ENCODE results near the gene ABCG2. TPM values are rescaled to one million over a fixed set of nuclear protein-coding genes. Genes with fewer than 3 reads are reported as not detected.

ABCG2 gene
- total RNA-seq, 1 experiment from 2014 or later: 24.6 TPM

DNA sequence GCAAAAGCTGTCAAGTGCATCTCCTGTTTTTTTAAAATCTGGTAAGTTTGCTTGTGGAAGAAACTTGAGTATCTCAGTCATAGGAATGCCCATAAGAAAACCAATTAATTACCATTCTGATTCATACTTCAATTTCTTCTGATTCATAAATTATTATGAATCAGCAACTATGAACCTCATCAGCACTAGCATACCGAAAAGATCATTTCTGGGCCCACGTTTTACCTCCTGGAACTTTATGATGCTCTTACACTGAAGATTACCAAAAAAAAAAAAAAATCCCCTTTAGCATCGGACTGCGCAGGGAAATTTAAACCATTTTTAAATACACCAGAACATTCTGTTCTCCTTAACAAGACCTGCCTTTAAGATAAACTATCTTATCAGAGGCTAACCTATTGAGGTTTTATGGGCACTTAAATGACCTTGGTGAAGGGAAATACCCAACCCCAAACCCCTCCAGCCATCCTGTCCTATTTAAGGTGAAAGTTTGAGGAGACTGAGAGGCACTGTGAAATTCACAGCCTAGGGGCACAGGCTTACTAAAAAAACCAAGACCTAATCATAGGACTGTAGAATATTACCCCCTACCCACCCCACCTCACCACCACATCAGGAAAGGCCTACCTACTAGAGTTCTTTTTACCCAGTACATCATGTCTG lies 38.2 kb upstream of the ABCG2 start:
- Histone ChIP-seq H4K20me1 (ENCODE audit: insufficient read depth) (no peaks in the 10 kb centered on the region), H3K79me2 (ENCODE audit: low read depth) (no peaks in the 10 kb centered on the region), H3K4me2 (no peak overlapping the region), H3K9me2 (ENCODE audit: insufficient read depth) (no peaks in the 10 kb centered on the region), H3K4me3 (no peak overlapping the region), H3K27ac (no peak overlapping the region), H3K36me3 (ENCODE audit: low read depth) (no peaks in the 10 kb centered on the region), H3K4me1 (replicated peaks; ENCODE audit: insufficient read depth) (no peaks in the 10 kb centered on the region), H3K9me3 (ENCODE audit: insufficient read depth, low read depth) (no peaks in the 10 kb centered on the region), H3K27me3 (ENCODE audit: insufficient read depth, low read depth) (no peaks in the 10 kb centered on the region), H3F3A (ENCODE audit: insufficient read depth, low read depth) (no peaks in the 10 kb centered on the region), H2AFZ (no peak overlapping the region)
- POLR2A ChIA-PET (ENCODE audit: unreplicated experiment): no interaction called here
- intact Hi-C loops (cut with micrococcal nuclease; ENCODE audit: unreplicated experiment): no loop called here
- DNase-seq: no peak
- BruUV-seq (replicated peaks): no TSS peak
- TF ChIP-seq CTCF (conservative IDR thresholded peaks at IDR 0.05) (no peak), EZH2 (IDR thresholded peaks at IDR 0.05; ENCODE audit: low read depth) (no peak)
- CTCF ChIA-PET: no interaction called here

DNA sequence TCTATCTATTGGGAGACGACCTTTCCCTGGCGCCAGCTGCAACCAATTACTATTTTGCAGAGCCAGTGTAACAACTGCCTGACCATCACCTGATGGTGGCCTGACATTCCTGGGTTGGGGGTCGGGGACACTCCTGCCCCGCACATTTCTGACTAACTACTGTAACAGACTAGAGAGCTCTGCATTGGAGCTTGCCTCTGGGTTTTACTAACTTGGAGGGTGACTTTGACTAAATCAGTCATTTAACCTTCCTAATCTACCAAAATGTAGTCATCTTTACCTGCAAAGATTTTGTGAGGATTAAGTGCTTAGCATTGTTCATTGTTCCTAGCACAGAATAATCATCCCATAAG lies 37.5 kb upstream of the ABCG2 start:
- no peak overlapping the region for H3K27ac ChIP-seq
- CTCF ChIA-PET: no interaction called here
- no peaks in the 10 kb centered on the region for H3K79me2 ChIP-seq (ENCODE audit: low read depth)
- intact Hi-C loops (cut with micrococcal nuclease; ENCODE audit: unreplicated experiment): no loop called here
- H3K36me3 ChIP-seq (ENCODE audit: low read depth): no peaks in the 10 kb centered on the region
- H3F3A ChIP-seq (ENCODE audit: insufficient read depth, low read depth): no peaks in the 10 kb centered on the region
- H3K4me1 ChIP-seq (replicated peaks; ENCODE audit: insufficient read depth): no peaks in the 10 kb centered on the region
- no peaks in the 10 kb centered on the region for H3K9me3 ChIP-seq (ENCODE audit: insufficient read depth, low read depth)
- H3K4me3 ChIP-seq: no peak overlapping the region
- H4K20me1 ChIP-seq (ENCODE audit: insufficient read depth): no peaks in the 10 kb centered on the region
- TF ChIP-seq EZH2 (IDR thresholded peaks at IDR 0.05; ENCODE audit: low read depth) (no peak), CTCF (conservative IDR thresholded peaks at IDR 0.05) (no peak)
- no peaks in the 10 kb centered on the region for H3K27me3 ChIP-seq (ENCODE audit: insufficient read depth, low read depth)
- no peaks in the 10 kb centered on the region for H3K9me2 ChIP-seq (ENCODE audit: insufficient read depth)
- no peak overlapping the region for H2AFZ ChIP-seq
- H3K4me2 ChIP-seq: no peak overlapping the region
- POLR2A ChIA-PET (ENCODE audit: unreplicated experiment): no interaction called here
- DNase-seq: no peak
- BruUV-seq (replicated peaks): no TSS peak

GRCh38 chr4:88195328-88196012 lies 37.0 kb upstream of the ABCG2 start:
- no peak overlapping the region for H2AFZ ChIP-seq

More at GRCh38 chr4:88195328-88196012, 37.0 kb upstream of the ABCG2 start:
- ChIA-PET POLR2A (ENCODE audit: unreplicated experiment) (no interaction called here), CTCF (no interaction called here)
- Histone ChIP-seq H3K79me2 (ENCODE audit: low read depth) (no peaks in the 10 kb centered on the region), H4K20me1 (ENCODE audit: insufficient read depth) (no peaks in the 10 kb centered on the region), H3F3A (ENCODE audit: insufficient read depth, low read depth) (no peaks in the 10 kb centered on the region), H3K9me2 (ENCODE audit: insufficient read depth) (no peaks in the 10 kb centered on the region), H3K27me3 (ENCODE audit: insufficient read depth, low read depth) (no peaks in the 10 kb centered on the region), H3K9me3 (ENCODE audit: insufficient read depth, low read depth) (no peaks in the 10 kb centered on the region), H3K4me3 (no peak overlapping the region), H3K36me3 (ENCODE audit: low read depth) (no peaks in the 10 kb centered on the region), H3K4me1 (replicated peaks; ENCODE audit: insufficient read depth) (no peaks in the 10 kb centered on the region; the same call in 1 of the 2 replicates), H3K27ac (no peak overlapping the region), H3K4me2 (no peak overlapping the region)
- no TSS peak for BruUV-seq (replicated peaks)
- intact Hi-C loops (cut with micrococcal nuclease; ENCODE audit: unreplicated experiment): no loop called here
- TF ChIP-seq EZH2 (IDR thresholded peaks at IDR 0.05; ENCODE audit: low read depth): no peak
- TF ChIP-seq CTCF (conservative IDR thresholded peaks at IDR 0.05): no peak
- peak in 1 of 2 experiments; percentile 9 for DNase-seq

All from PC-9 (cell line).